CMK (cell line): Measurements from ENCODE around the gene ST14.

Experiments
- DNase-seq: peaks from one replicate; pipeline ENCODE4 v3.0.0-alpha.2; 2010; ENCODE audit warnings: low read depth

ST14 gene

GRCh38 chr11:130136107-130136506, 23.5 kb upstream of the ST14 start:
- no peak for DNase-seq

GRCh38 chr11:130137999-130138398, 21.6 kb upstream of the ST14 start:
- DNase-seq: no peak

- DNase-seq: no peak
Measured at GRCh38 chr11:130139401-130139800, 20.2 kb upstream of the ST14 start.

- DNase-seq: no peak
Measured at GRCh38 chr11:130141561-130142341, 17.8 kb upstream of the ST14 start.

GRCh38 chr11:130144141-130144540, 15.4 kb upstream of the ST14 start:
- DNase-seq: no peak

- DNase-seq: no peak
Measured at GRCh38 chr11:130144861-130145281, 14.7 kb upstream of the ST14 start.

- no peak for DNase-seq
Measured at GRCh38 chr11:130145311-130145812, 14.2 kb upstream of the ST14 start.

- no peak for DNase-seq
Measured at GRCh38 chr11:130145975-130146776, 13.4 kb upstream of the ST14 start.

- DNase-seq: peak; percentile 34
Measured at GRCh38 chr11:130146796-130147195, 12.8 kb upstream of the ST14 start.

- DNase-seq: no peak
Measured at GRCh38 chr11:130148796-130149326, 10.7 kb upstream of the ST14 start.

- no peak for DNase-seq
Measured at GRCh38 chr11:130150790-130151189, 8.8 kb upstream of the ST14 start.

GRCh38 chr11:130151196-130151595, 8.4 kb upstream of the ST14 start:
- no peak for DNase-seq

- no peak for DNase-seq
Measured at GRCh38 chr11:130156108-130157022, 3.2 kb upstream of the ST14 start.

- no peak for DNase-seq
Measured at GRCh38 chr11:130157101-130157500, 2.5 kb upstream of the ST14 start.

- DNase-seq: no peak
Measured at GRCh38 chr11:130157840-130158239, 1.7 kb upstream of the ST14 start.

- DNase-seq: no peak
Measured at GRCh38 chr11:130159139-130159538, 443 bp upstream of the ST14 start.

- no peak for DNase-seq
Measured at GRCh38 chr11:130160498-130161155, 1.0 kb downstream of the ST14 start.

GRCh38 chr11:130161441-130162145, 2.0 kb downstream of the ST14 start:
- DNase-seq: no peak

GRCh38 chr11:130162733-130163132, 3.2 kb downstream of the ST14 start:
- no peak for DNase-seq

- DNase-seq: no peak
Measured at GRCh38 chr11:130163346-130164220, 4.0 kb downstream of the ST14 start.
